GM20431 (cell line): ENCODE measurements around the gene SRPRA.

Source experiments
- in situ Hi-C: fragments of 300-500 bp; cut with MseI, MboI; formaldehyde crosslinking; loops from one replicate; pipeline ENCODE4 v1.15.0; 2020; ENCODE audit warnings: low sequenced_read_pairs; ENCODE audit not compliant: unreplicated experiment

SRPRA gene

GRCh38 chr11:126232683-126233082 is 36.0 kb downstream of the SRPRA start:
- in situ Hi-C loops, result no loop called here

GRCh38 chr11:126231725-126232459 is 36.8 kb downstream of the SRPRA start:
- in situ Hi-C loops, result no loop called here

- in situ Hi-C loops, result no loop called here
Observed at GRCh38 chr11:126229858-126230540, 38.7 kb downstream of the SRPRA start.

GRCh38 chr11:126226334-126227084 is 42.2 kb downstream of the SRPRA start:
- in situ Hi-C loops, result no loop called here

- in situ Hi-C loops, result no loop called here
Observed at GRCh38 chr11:126225295-126225665, 43.4 kb downstream of the SRPRA start.

GRCh38 chr11:126224647-126225294 is 43.9 kb downstream of the SRPRA start:
- in situ Hi-C loops, result no loop called here

- in situ Hi-C loops, result no loop called here
Observed at GRCh38 chr11:126219547-126219946, 49.1 kb downstream of the SRPRA start.

GRCh38 chr11:126217491-126217890 is 51.2 kb downstream of the SRPRA start:
- in situ Hi-C loops, result no loop called here

- in situ Hi-C loops, result no loop called here
Observed at GRCh38 chr11:126216526-126217305, 52.0 kb downstream of the SRPRA start.

GRCh38 chr11:126214841-126215240 is 53.9 kb downstream of the SRPRA start:
- in situ Hi-C loops, result no loop called here

GRCh38 chr11:126214441-126214840 is 54.3 kb downstream of the SRPRA start:
- in situ Hi-C loops, result no loop called here
